Bronchial epithelial cell (primary cell): ENCODE results near the gene ATP2B3. TPM values are rescaled to one million over a fixed set of nuclear protein-coding genes. Genes with fewer than 3 reads are reported as not detected.

Experiments
- DNase-seq: peaks from one replicate; pipeline ENCODE4 v3.0.0-alpha.2; 2010; ENCODE audit warnings: low read depth
- FAIRE-seq: peaks from 2 replicates; lab custom pipeline; 2011; peaks lifted over from hg19 to GRCh38; lab: Jason Lieb, UNC
- H3K27me3 ChIP-seq: 2 replicates; pipeline ENCODE4 v1.5.1; 2011; ENCODE audit warnings: low read length; ENCODE audit not compliant: control insufficient read depth, insufficient read depth
- H3K36me3 ChIP-seq: 2 replicates; pipeline ENCODE4 v1.5.1; 2011; ENCODE audit warnings: low read length; ENCODE audit not compliant: control insufficient read depth, insufficient read depth
- H3K4me3 ChIP-seq: 2 replicates; pipeline ENCODE4 v1.5.1; 2011; ENCODE audit warnings: mild to moderate bottlenecking, low read depth, low read length, control low read depth
- CTCF ChIP-seq: IDR thresholded peaks from 2 replicates; pipeline ENCODE4 v1.5.1; 2011; ENCODE audit warnings: mild to moderate bottlenecking, moderate library complexity, low read length, control low read depth, inconsistent platforms; ENCODE audit not compliant: insufficient read depth, severe bottlenecking
- total RNA-seq: library from RNA; depleted of rRNA; stranded (reverse); fragments of >200 nt; gene quantifications from 2 replicates; pipeline ENCODE4 v1.2.1, GENCODE V29; 2014

Gene ATP2B3
- total RNA-seq, 1 donor from 2014 or later = not detected

GRCh38 chrX:153523269-153523668 lies 5.8 kb downstream of the ATP2B3 start:
- no peak for TF ChIP-seq CTCF
- FAIRE-seq (no peak), DNase-seq (no peak)
- Histone ChIP-seq H3K36me3 (no peaks in the 10 kb centered on the region), H3K4me3 (no peak overlapping the region), H3K27me3 (peaks cover 7% of the 10 kb centered on the region)

- no peaks in the 10 kb centered on the region for H3K27me3 ChIP-seq
- no peak for TF ChIP-seq CTCF
- H3K4me3 ChIP-seq = no peak overlapping the region
- DNase-seq (no peak), FAIRE-seq (no peak)
- no peaks in the 10 kb centered on the region for H3K36me3 ChIP-seq
Observed at GRCh38 chrX:153524234-153524633, 6.8 kb downstream of the ATP2B3 start.

- DNase-seq (no peak), FAIRE-seq (no peak)
- Histone ChIP-seq H3K36me3 (no peaks in the 10 kb centered on the region), H3K4me3 (no peak overlapping the region), H3K27me3 (no peaks in the 10 kb centered on the region)
- TF ChIP-seq CTCF = no peak
Observed at GRCh38 chrX:153525451-153525850, 8.0 kb downstream of the ATP2B3 start.

- peaks cover 1% of the 10 kb centered on the region for H3K27me3 ChIP-seq
- TF ChIP-seq CTCF = no peak
Observed at GRCh38 chrX:153526042-153526441, 8.6 kb downstream of the ATP2B3 start.

GRCh38 chrX:153526801-153527200 lies 9.4 kb downstream of the ATP2B3 start:
- FAIRE-seq (no peak), DNase-seq (no peak)
- no peaks in the 10 kb centered on the region for H3K36me3 ChIP-seq
- H3K27me3 ChIP-seq = peaks cover 2% of the 10 kb centered on the region
- no peak overlapping the region for H3K4me3 ChIP-seq
- TF ChIP-seq CTCF = no peak

More at GRCh38 chrX:153526042-153526441, 8.6 kb downstream of the ATP2B3 start:
- Histone ChIP-seq H3K4me3 (no peak overlapping the region), H3K36me3 (no peaks in the 10 kb centered on the region)
- no peak for DNase-seq
- FAIRE-seq = no peak

- Histone ChIP-seq H3K4me3 (no peak overlapping the region), H3K36me3 (no peaks in the 10 kb centered on the region), H3K27me3 (peaks cover 2% of the 10 kb centered on the region)
- TF ChIP-seq CTCF = no peak
- DNase-seq (no peak), FAIRE-seq (no peak)
Observed at GRCh38 chrX:153527208-153527607, 9.8 kb downstream of the ATP2B3 start.
